Smooth muscle cell (in vitro differentiated cells): ENCODE data around the gene CD276. TPM values are rescaled to one million over a fixed set of nuclear protein-coding genes. Genes with fewer than 3 reads are reported as not detected.
A peak's percentile ranks its signal among the peaks of the same experiment; 100 is the strongest.

Experiments used
- DNase-seq: peaks from one replicate; lab custom pipeline; 2025; ENCODE audit not compliant: unreplicated experiment; lab: John Stamatoyannopoulos, UW
- H2AFZ ChIP-seq: fragments of 200-600 bp; sonication (generic); 2 replicates; pipeline ENCODE4 v1.6.0; 2016; ENCODE audit warnings: antibody characterized with exemption, low read depth, mild to moderate bottlenecking
- H3F3A ChIP-seq: fragments of 200-600 bp; sonication (generic); 2 replicates; pipeline ENCODE4 v1.6.0; 2017; ENCODE audit warnings: antibody characterized with exemption, low read depth
- H3K27ac ChIP-seq: fragments of 200-600 bp; sonication (generic); 2 replicates; pipeline ENCODE4 v1.5.1; 2016; ENCODE audit warnings: low read depth, mild to moderate bottlenecking
- H3K27me3 ChIP-seq: fragments of 200-600 bp; sonication (generic); 2 replicates; pipeline ENCODE4 v1.6.1; 2016; ENCODE audit warnings: low read depth, mild to moderate bottlenecking
- H3K36me3 ChIP-seq: fragments of 200-600 bp; sonication (generic); 2 replicates; pipeline ENCODE4 v1.5.1; 2016; ENCODE audit warnings: low read depth
- H3K4me1 ChIP-seq: fragments of 200-600 bp; sonication (generic); 2 replicates; pipeline ENCODE4 v1.5.1; 2016; ENCODE audit warnings: low read depth
- H3K4me2 ChIP-seq: fragments of 200-600 bp; sonication (generic); 2 replicates; pipeline ENCODE4 v1.6.0; 2016; ENCODE audit warnings: mild to moderate bottlenecking
- H3K4me3 ChIP-seq: fragments of 200-600 bp; sonication (generic); 2 replicates; pipeline ENCODE4 v1.5.1; 2016; ENCODE audit warnings: mild to moderate bottlenecking
- H3K79me2 ChIP-seq: fragments of 200-600 bp; sonication (generic); 2 replicates; pipeline ENCODE4 v1.6.0; 2016; ENCODE audit warnings: low read depth, mild to moderate bottlenecking
- H3K9ac ChIP-seq: fragments of 200-600 bp; sonication (generic); 2 replicates; pipeline ENCODE4 v1.6.0; 2016; ENCODE audit warnings: low read depth
- H3K9me3 ChIP-seq: fragments of 200-600 bp; sonication (generic); replicated peaks from 2 replicates; pipeline ENCODE4 v1.5.1; 2016; ENCODE audit warnings: low read depth
- H4K20me1 ChIP-seq: fragments of 200-600 bp; sonication (generic); 2 replicates; pipeline ENCODE4 v1.6.0; 2016; ENCODE audit warnings: low read depth
- WGBS: methylation state at CpG from one replicate; pipeline ENCODE4 v1.1.7; 2016; ENCODE audit warnings: low lambda C conversion rate; 5-methylcytosine and 5-hydroxymethylcytosine counted together
- polyA plus RNA-seq: library from polyadenylated mRNA; unstranded; fragments of >200 nt; fragmentation: Nextera tagmentation; extraction: Ambion mirVana; gene quantifications from 2 replicates; pipeline ENCODE4 v1.2.1, GENCODE V29; 2016
- total RNA-seq: library from RNA; depleted of rRNA; stranded (reverse); fragments of >200 nt; gene quantifications from 2 replicates; pipeline ENCODE4 v1.2.3, GENCODE V29; 2014
- TF ChIP-seq, protein P1 (sequence below): fragments of 200-600 bp; sonication (generic); IDR thresholded peaks from 2 replicates; pipeline ENCODE4 v1.5.1; 2017; ENCODE audit warnings: borderline replicate concordance, mild to moderate bottlenecking, antibody characterized with exemption; ENCODE audit not compliant: insufficient read depth, poor library complexity, severe bottlenecking

The CD276 gene
- total and polyA plus RNA-seq, 2 experiments from 2014 or later: 144 to 312 TPM

DNA sequence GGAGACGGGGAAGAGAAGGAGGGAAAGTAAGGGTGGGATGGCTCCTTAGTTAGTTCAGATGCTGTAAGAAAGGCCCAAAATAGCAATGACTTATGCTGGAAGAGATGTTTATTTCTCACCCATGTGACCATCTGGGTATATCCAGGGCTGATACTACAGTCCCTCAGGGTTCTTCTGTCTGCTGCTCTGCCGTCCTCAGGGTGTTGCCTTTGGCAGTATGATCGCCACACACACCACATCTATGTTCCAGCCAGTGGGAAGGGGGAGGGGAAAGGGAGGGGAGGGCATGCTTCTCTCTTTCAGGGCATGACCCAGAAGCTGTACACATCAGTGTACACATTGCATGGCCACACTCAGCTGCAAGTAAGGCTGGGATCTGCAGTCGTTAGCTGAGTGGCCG lies 10.2 kb downstream of the CD276 start:
- peaks cover 25% of the 10 kb centered on the region for H3K4me1 ChIP-seq
- H3K79me2 ChIP-seq: peaks cover 93% of the 10 kb centered on the region
- TF ChIP-seq, protein P1, sequence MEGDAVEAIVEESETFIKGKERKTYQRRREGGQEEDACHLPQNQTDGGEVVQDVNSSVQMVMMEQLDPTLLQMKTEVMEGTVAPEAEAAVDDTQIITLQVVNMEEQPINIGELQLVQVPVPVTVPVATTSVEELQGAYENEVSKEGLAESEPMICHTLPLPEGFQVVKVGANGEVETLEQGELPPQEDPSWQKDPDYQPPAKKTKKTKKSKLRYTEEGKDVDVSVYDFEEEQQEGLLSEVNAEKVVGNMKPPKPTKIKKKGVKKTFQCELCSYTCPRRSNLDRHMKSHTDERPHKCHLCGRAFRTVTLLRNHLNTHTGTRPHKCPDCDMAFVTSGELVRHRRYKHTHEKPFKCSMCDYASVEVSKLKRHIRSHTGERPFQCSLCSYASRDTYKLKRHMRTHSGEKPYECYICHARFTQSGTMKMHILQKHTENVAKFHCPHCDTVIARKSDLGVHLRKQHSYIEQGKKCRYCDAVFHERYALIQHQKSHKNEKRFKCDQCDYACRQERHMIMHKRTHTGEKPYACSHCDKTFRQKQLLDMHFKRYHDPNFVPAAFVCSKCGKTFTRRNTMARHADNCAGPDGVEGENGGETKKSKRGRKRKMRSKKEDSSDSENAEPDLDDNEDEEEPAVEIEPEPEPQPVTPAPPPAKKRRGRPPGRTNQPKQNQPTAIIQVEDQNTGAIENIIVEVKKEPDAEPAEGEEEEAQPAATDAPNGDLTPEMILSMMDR: no peak
- H3K9me3 ChIP-seq: no peaks in the 10 kb centered on the region
- WGBS: 51% methylated on average over 5 of the region's 5 CpGs
- H3K9ac ChIP-seq: no peak overlapping the region
- peaks cover 100% of the 10 kb centered on the region for H4K20me1 ChIP-seq
- no peak overlapping the region for H2AFZ ChIP-seq
- peak overlapping the region; percentile 87 for H3K27ac ChIP-seq
- H3K36me3 ChIP-seq: no peaks in the 10 kb centered on the region
- H3K4me3 ChIP-seq: no peak overlapping the region
- H3F3A ChIP-seq: peaks cover 23% of the 10 kb centered on the region
- DNase-seq: no peak
- peak overlapping the region; percentile 26 for H3K4me2 ChIP-seq
- H3K27me3 ChIP-seq: no peaks in the 10 kb centered on the region

DNA sequence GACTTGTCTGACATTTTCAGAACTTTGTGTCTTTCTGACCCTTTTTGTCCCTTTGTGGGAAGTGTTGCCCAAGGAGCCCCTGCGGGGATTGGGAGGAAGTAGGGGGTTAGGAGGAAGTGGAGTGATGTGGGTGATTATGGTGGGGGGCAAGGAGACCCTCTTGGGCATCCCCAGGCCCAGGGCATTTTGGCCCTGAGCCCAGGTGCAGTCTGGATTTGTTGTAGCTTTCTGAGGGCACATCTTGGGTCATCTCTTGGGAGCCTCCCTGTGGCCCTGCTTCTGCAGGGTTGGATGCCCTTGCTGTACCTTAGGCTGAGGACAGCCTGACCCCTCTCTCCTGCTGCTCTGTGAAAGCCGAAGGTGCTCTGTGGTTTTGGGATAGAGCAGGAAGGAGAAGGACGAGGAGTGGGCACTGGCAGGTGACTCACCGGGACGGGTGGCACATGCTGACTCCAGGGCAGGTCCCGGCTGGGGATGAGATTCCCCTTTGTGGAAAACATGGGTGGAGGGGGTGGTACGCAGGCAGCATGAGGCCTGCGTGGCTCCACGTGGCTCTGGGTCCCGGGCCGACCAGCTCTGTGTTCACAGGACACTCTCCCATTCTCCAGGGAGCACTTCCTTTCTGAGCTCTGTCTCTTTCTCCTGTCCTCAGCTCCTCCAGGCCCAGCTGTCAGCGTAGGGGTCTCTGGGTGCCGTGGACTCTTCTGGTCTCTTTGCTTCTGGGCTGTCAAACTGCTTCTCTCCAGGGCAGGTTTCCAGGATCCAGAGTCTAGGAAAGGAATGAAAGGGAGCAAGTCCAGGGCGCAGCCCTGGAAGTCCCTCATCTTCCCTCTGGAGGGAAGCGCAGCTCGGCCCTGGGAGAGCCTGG lies 11.8 kb downstream of the CD276 start:
- peaks cover 100% of the 10 kb centered on the region for H4K20me1 ChIP-seq

DNA sequence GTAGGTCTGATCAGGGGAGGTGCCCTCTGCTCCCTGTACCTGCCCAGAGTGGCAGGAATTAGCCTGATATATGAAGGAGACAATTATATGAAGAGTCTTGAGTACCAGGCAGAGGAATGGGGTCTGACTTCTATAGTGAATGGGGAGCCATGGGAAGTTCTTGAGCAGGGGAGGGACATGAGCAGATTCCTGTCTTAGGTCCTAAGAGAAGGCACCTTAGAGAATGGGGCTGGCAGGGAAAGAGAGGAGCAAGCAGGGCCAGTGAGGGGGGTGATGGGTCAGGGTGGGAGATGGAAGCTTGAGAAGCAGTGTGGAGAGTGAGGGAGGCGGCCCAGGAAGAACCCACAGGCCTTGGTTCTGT lies 12.4 kb downstream of the CD276 start:
- no peak for DNase-seq
- H3K4me1 ChIP-seq: peaks cover 15% of the 10 kb centered on the region
- H3K27ac ChIP-seq: peak overlapping the region; percentile 87
- TF ChIP-seq, protein P1: no peak
- H2AFZ ChIP-seq: no peak overlapping the region
- peak overlapping the region; percentile 73 for H3K4me2 ChIP-seq
- peaks cover 100% of the 10 kb centered on the region for H4K20me1 ChIP-seq
- no peaks in the 10 kb centered on the region for H3K27me3 ChIP-seq
- H3K9ac ChIP-seq: peak overlapping the region; percentile 35
- H3K9me3 ChIP-seq: no peaks in the 10 kb centered on the region
- H3K4me3 ChIP-seq: no peak overlapping the region
- H3F3A ChIP-seq: peaks cover 8% of the 10 kb centered on the region
- 70% methylated on average over 1 of the region's 1 CpG for WGBS
- no peaks in the 10 kb centered on the region for H3K36me3 ChIP-seq
- H3K79me2 ChIP-seq: peaks cover 90% of the 10 kb centered on the region

More for the DNA sequence above, 11.8 kb downstream of the CD276 start:
- peak overlapping the region; percentile 73 for H3K4me2 ChIP-seq
- no peaks in the 10 kb centered on the region for H3K9me3 ChIP-seq
- TF ChIP-seq, protein P1: no peak
- peaks cover 21% of the 10 kb centered on the region for H3K4me1 ChIP-seq
- no peak overlapping the region for H2AFZ ChIP-seq
- 76% methylated on average over 16 of the region's 16 CpGs for WGBS
- peaks cover 13% of the 10 kb centered on the region for H3F3A ChIP-seq
- peaks cover 90% of the 10 kb centered on the region for H3K79me2 ChIP-seq
- H3K36me3 ChIP-seq: no peaks in the 10 kb centered on the region
- H3K27ac ChIP-seq: peak overlapping the region; percentile 87
- H3K4me3 ChIP-seq: no peak overlapping the region
- no peak for DNase-seq
- H3K27me3 ChIP-seq: no peaks in the 10 kb centered on the region
- peak overlapping the region; percentile 35 for H3K9ac ChIP-seq

DNA sequence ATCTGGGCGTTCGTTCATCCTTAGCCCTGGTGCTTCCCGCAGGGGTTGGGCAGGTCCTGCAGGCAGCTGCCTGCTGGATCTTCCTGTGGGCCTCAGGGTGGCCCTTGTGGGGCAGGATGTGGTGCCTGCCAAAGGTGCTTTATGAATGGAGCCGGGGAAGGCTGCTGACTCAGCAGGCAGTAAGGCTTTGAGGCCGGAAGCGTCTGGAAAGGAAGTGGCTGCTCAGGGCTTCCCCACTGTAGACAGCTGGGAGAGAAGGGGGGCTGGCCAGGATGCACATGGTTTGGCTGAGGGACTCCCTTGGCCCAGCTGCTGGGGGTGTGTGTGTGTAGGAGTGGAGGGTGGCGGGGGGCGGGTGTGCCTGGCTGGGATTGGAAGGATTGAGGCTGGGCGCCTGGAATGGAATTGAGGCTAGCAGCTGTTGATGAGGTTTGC lies 12.9 kb downstream of the CD276 start:
- Histone ChIP-seq H3K4me2 (peak overlapping the region; percentile 73), H3K9me3 (no peaks in the 10 kb centered on the region), H3K79me2 (peaks cover 90% of the 10 kb centered on the region), H3K27ac (peak overlapping the region; percentile 87), H3K36me3 (no peaks in the 10 kb centered on the region), H3K4me1 (peaks cover 13% of the 10 kb centered on the region), H2AFZ (no peak overlapping the region), H4K20me1 (peaks cover 100% of the 10 kb centered on the region), H3K4me3 (no peak overlapping the region), H3K27me3 (no peaks in the 10 kb centered on the region), H3K9ac (no peak overlapping the region), H3F3A (peaks cover 5% of the 10 kb centered on the region)
- 4% methylated on average over 8 of the region's 9 CpGs for WGBS
- DNase-seq: peak; percentile 43
- TF ChIP-seq, protein P1: no peak
